Common myeloid progenitor, CD34-positive (primary cell): ENCODE measurements around the gene RADIL.
"Not testable (repeated sequence)": the region's sequence is repeated elsewhere in the genome, so short reads cannot be mapped to it uniquely, and the experiment has no call there.

Source experiments
- CTCF ChIA-PET: fragments of 350-600 bp; sonication (Branson Sonifier 250); formaldehyde crosslinking; loops from one replicate; lab custom pipeline; 2021; ENCODE audit warnings: antibody characterized with exemption; lab: Charles Lee
- POLR2A ChIA-PET: fragments of 350-600 bp; sonication (Branson Sonifier 250); formaldehyde crosslinking; loops from one replicate; lab custom pipeline; 2021; ENCODE audit warnings: antibody characterized with exemption; lab: Charles Lee
- DNase-seq, 3 donors: peaks; one replicate each; pipeline versions ENCODE4 v3.0.0 to v3.0.0-alpha.2; 2013
- H3K27ac ChIP-seq, 2 experiments: 1 replicate in 1 of 2; 2 replicates in 1 of 2; pipeline ENCODE4 v1.7.0; 2013; ENCODE audit warnings: inconsistent platforms in 2 of 2, low read length in 2 of 2, mild to moderate bottlenecking in 2 of 2, low read depth in 1 of 2, moderate library complexity in 1 of 2; ENCODE audit not compliant: severe bottlenecking in 2 of 2, insufficient read depth in 1 of 2, poor library complexity in 1 of 2
- H3K27me3 ChIP-seq, 5 experiments: replicated peaks in 2 of 5; 1 replicate in 3 of 5; 2 replicates in 2 of 5; pipeline versions ENCODE4 v1.6.1 to v1.7.0; 2013; ENCODE audit warnings: low read length in 4 of 5, mild to moderate bottlenecking in 2 of 5, moderate library complexity in 2 of 5, inconsistent platforms in 1 of 5; ENCODE audit not compliant: insufficient read depth in 5 of 5, control insufficient read depth in 4 of 5
- H3K36me3 ChIP-seq, 4 experiments: 1 replicate in 2 of 4; 2 replicates in 2 of 4; pipeline versions ENCODE4 v1.6.1 to v1.7.0; 2013; ENCODE audit warnings: low read length in 3 of 4, control low read depth in 1 of 4, mild to moderate bottlenecking in 1 of 4; ENCODE audit not compliant: control insufficient read depth in 4 of 4, insufficient read depth in 4 of 4
- H3K4me1 ChIP-seq, 4 experiments: 1 replicate in 3 of 4; 2 replicates in 1 of 4; pipeline versions ENCODE4 v1.6.1 to v1.7.1; 2013; ENCODE audit warnings: low read length in 3 of 4, mild to moderate bottlenecking in 3 of 4, control low read depth in 1 of 4, inconsistent platforms in 1 of 4, moderate library complexity in 1 of 4; ENCODE audit not compliant: control insufficient read depth in 4 of 4, insufficient read depth in 4 of 4; ENCODE audit errors: control extremely low read depth in 1 of 4
- H3K4me3 ChIP-seq, 7 experiments: 1 replicate in 4 of 7; 2 replicates in 3 of 7; pipeline versions ENCODE4 v1.5.1 to v1.7.0; 2013; ENCODE audit warnings: mild to moderate bottlenecking in 7 of 7, low read length in 6 of 7, moderate library complexity in 6 of 7, inconsistent platforms in 2 of 7, low read depth in 2 of 7, control low read depth in 1 of 7; ENCODE audit not compliant: insufficient read depth in 4 of 7, control insufficient read depth in 1 of 7; ENCODE audit errors: extremely low read depth in 1 of 7
- H3K9me3 ChIP-seq, 5 experiments: 1 replicate in 4 of 5; 2 replicates in 1 of 5; pipeline versions ENCODE4 v1.6.1 to v1.7.1; 2013; ENCODE audit warnings: low read length in 4 of 5, mild to moderate bottlenecking in 2 of 5, inconsistent platforms in 1 of 5, low read depth in 1 of 5, moderate library complexity in 1 of 5; ENCODE audit not compliant: control insufficient read depth in 4 of 5, insufficient read depth in 2 of 5; ENCODE audit errors: control extremely low read depth in 1 of 5
- WGBS: methylation state at CpG from one replicate; pipeline ENCODE4 v1.1.5; 2013; ENCODE audit not compliant: insufficient coverage; 5-methylcytosine and 5-hydroxymethylcytosine counted together

The RADIL gene

GRCh38 chr7:4803397-4804241, 79.9 kb downstream of the RADIL start:
- no peaks in the 10 kb centered on the region for H3K27me3 ChIP-seq
- H3K4me3 ChIP-seq, result no peak overlapping the region
- H3K9me3 ChIP-seq, result no peaks in the 10 kb centered on the region
- no peaks in the 10 kb centered on the region for H3K36me3 ChIP-seq
- POLR2A ChIA-PET, result no interaction called here
- DNase-seq, result no peak
- whole genome bisulfite sequencing, result 95% methylated on average over 40 of the region's 41 CpGs
- no peak overlapping the region for H3K27ac ChIP-seq
- H3K4me1 ChIP-seq, result peaks cover 0 to 22% (median 9%) of the 10 kb centered on the region in 4 experiments
- CTCF ChIA-PET, result interaction anchor here (0.6 to 1.0 kb wide), 2 partner anchors 21 to 80 kb away, joined by 3 read pairs; partner anchors contain the start of gene RADIL

DNA sequence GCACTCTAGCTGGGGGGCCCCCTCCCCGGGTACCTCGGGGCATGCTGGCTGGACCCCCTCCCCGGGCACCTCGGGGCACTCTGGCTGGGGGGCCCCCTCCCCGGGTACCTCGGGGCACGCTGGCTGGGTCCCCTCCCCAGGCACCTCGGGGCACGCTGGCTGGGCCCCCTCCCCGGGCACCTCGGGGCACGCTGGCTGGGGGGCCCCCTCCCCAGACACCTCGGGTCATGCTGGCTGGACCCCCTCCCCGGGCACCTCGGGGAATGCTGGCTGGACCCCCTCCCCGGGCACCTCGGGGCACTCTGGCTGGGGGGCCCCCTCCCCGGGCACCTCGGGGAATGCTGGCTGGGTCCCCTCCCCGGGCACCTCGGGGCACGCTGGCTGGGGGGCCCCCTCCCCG, 80.9 kb downstream of the RADIL start:
- 93% methylated on average over 12 of the region's 23 CpGs for WGBS
- H3K27ac ChIP-seq, CTCF ChIA-PET, DNase-seq, POLR2A ChIA-PET, H3K27me3 ChIP-seq, H3K36me3 ChIP-seq, H3K4me3 ChIP-seq, H3K9me3 ChIP-seq: not testable (repeated sequence)
- H3K4me1 ChIP-seq, result peaks cover 0 to 12% (median 4%) of the 10 kb centered on the region in 4 experiments

DNA sequence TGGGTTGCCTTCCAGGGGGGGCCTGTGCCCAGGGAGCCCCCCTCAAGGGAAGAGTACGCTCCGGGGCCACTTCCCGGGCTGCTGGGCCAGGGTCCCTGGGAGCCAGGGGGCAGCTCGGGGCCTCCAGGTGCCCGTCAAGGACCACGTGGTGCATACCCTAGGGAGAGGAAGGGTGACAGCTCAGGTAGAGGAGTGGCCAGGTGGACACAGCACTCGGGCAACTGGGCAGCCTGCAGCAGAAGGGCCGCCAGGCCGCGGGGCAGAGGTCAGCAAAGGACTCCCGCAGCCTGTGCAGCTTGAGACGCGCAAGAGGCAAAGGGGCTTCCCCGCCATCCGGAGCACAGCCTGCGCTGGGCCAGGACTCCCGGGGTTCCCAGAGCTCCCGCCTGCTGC, 81.7 kb downstream of the RADIL start:
- ChIA-PET POLR2A (no interaction called here), CTCF (interaction anchor here (0.7 to 1.2 kb wide), 4 partner anchors 9 to 107 kb away, joined by 3 to 5 read pairs (median 4); partner anchors contain the start of gene RADIL)
- H3K27ac ChIP-seq, result no peak overlapping the region
- WGBS, result 98% methylated on average over 18 of the region's 18 CpGs
- no peaks in the 10 kb centered on the region for H3K9me3 ChIP-seq
- H3K4me1 ChIP-seq, result peaks cover 0 to 4% (median 2%) of the 10 kb centered on the region in 4 experiments
- H3K36me3 ChIP-seq, result no peaks in the 10 kb centered on the region
- H3K4me3 ChIP-seq, result no peak overlapping the region
- no peaks in the 10 kb centered on the region for H3K27me3 ChIP-seq
- DNase-seq, result no peak

DNA sequence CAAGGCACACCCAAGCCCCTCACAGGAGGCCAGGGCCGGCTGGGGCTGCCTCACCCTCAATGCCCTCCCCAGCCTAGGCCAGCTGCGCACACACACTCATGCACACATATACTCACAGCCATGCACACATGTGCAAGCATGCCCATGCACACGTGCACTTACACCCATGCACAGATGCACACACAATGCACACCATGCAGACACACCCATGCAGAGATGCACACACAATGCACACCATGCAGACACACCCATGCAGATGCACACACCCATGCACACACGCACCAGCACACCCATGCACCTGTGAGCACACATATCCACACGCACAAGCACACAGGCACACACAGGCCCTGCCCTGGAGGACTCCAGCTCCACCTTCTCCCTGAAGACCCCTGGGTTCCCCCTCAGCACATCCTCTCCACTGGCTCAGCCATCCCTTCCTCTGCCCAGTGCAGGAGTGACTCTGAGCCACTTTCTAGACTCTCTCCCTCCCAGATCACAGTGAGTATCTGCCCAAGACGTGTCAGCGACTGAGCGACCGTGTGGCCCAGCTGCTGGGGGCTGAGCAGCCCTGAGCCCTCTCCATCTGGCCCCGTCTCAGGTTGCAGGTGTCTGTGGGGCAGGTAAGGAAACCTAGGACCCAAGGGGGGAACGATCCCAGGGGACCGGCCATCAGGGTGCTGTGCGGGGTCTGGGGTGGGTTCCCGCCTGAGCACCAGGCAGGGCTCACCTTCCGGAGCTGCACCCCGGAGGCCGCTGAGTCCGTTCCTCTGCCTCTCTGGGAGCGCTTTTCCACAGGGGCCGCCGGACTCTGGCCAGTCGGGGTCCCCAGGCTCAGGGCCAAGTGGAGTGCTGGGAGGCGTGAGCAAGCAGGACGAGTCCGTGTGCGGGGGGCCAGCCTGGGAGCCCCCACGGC, 82.3 kb downstream of the RADIL start:
- no peak for DNase-seq
- ChIA-PET POLR2A (no interaction called here), CTCF (interaction anchor here (0.7 to 1.5 kb wide), 5 partner anchors 9 to 107 kb away, joined by 3 to 5 read pairs (median 4); partner anchors contain the start of gene RADIL)
- H3K27ac ChIP-seq, result no peak overlapping the region
- no peaks in the 10 kb centered on the region for H3K27me3 ChIP-seq
- H3K36me3 ChIP-seq, result no peaks in the 10 kb centered on the region
- H3K9me3 ChIP-seq, result no peaks in the 10 kb centered on the region
- no peak overlapping the region for H3K4me3 ChIP-seq
- H3K4me1 ChIP-seq, result peaks cover 0 to 3% (median 1%) of the 10 kb centered on the region in 4 experiments
- WGBS, result 98% methylated on average over 22 of the region's 27 CpGs

GRCh38 chr7:4800487-4800886, 83.0 kb downstream of the RADIL start:
- CTCF ChIA-PET, result interaction anchor here (1.2 to 5.6 kb wide), 5 partner anchors 8 to 287 kb away, joined by 3 to 52 read pairs (median 9); partner anchors contain the start of gene RADIL
- WGBS, result 97% methylated on average over 9 of the region's 10 CpGs

DNA sequence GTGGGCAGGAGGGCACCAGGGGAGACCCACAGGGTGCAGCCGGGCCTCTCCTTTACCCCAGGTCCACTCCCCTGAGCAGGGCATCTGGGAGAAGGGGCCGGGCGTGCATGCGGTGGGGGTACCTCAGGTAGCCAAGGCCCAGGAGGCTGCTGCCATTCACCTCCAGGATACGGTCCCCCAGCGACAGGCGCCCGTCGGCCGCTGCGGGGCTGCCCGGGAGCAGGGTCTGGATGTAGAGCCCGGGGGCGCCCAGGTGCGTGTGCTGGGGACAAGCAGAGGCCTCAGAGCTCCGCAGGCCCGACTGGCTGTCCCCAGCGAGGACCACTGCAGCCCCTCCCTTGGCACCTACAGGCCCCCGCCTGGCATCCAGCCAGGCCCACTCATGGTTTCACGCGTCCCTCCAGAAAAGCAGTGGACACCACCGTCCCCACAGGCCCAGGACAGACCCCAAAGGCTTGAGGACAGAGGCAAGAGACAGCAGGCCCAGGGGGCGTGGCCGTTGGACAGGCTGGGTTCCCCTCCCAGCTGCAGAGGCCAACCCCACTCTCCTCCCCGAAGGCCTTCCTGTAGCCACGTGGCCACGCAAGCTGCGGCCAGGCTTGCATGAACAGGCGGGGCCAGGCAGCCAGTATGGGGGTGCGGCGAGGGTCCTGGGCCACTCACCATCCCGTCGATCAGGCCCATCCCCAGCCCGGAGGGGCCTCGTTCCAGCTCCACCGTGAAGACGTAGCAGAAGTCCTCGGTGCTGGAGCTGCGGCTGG, 83.8 kb downstream of the RADIL start:
- ChIA-PET POLR2A (interaction anchor here (0.5 kb wide), 2 partner anchors 232 to 305 kb away, joined by 4 to 5 read pairs; no protein-coding TSS in a partner anchor), CTCF (interaction anchor here (1.5 to 10.2 kb wide), 6 partner anchors 9 to 287 kb away, joined by 4 to 73 read pairs (median 14); partner anchors contain the start of gene RADIL)
- no peaks in the 10 kb centered on the region for H3K27me3 ChIP-seq
- H3K27ac ChIP-seq, result no peak overlapping the region
- H3K4me1 ChIP-seq, result no peaks in the 10 kb centered on the region
- 96% methylated on average over 33 of the region's 39 CpGs for WGBS
- no peak overlapping the region for H3K4me3 ChIP-seq
- peaks cover 0 to 3% (median 0%) of the 10 kb centered on the region in 4 experiments for H3K36me3 ChIP-seq
- DNase-seq, result no peak
- no peaks in the 10 kb centered on the region for H3K9me3 ChIP-seq

More at GRCh38 chr7:4800487-4800886, 83.0 kb downstream of the RADIL start:
- Histone ChIP-seq H3K27ac (no peak overlapping the region), H3K4me1 (peaks cover 0 to under 1% (median 0%) of the 10 kb centered on the region in 4 experiments), H3K36me3 (no peaks in the 10 kb centered on the region), H3K9me3 (no peaks in the 10 kb centered on the region), H3K27me3 (no peaks in the 10 kb centered on the region), H3K4me3 (no peak overlapping the region)
- POLR2A ChIA-PET, result interaction anchor here (0.5 kb wide), 1 partner anchor 304 kb away, joined by 4 read pairs; no protein-coding TSS in a partner anchor
- DNase-seq, result no peak
